ENCODE data around the gene SEPTIN5.
"Not testable (repeated sequence)": the region's sequence is repeated elsewhere in the genome, so short reads cannot be mapped to it uniquely, and the experiment has no call there.

SEPTIN5 gene

DNA sequence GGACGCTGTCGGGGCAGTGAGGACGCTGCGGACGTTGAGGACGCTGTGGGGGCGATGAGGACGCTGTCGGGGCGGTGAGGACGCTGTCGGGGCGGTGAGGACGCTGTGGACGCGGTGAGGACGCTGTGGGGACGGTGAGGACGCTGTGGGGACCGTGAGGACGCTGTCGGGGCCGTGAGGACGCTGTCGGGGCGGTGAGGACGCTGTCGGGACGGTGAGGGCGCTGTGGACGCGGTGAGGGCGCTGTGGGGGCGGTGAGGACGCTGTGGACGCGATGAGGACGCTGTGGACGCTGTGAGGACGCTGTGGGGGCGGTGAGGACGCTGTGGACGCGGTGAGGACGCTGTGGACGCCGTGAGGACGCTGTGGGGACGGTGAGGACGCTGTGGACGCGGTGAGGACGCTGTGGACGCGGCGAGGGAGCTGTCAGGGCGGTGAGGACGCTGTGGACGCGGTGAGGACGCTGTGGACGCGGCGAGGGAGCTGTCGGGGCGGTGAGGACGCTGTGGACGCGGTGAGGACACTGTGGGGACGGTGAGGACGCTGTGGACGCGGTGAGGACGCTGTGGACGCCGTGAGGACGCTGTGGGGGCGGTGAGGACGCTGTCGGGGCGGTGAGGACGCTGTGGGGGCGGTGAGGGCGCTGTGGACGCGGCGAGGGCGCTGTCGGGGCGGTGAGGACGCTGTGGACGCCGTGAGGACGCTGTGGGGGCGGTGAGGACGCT is 11.9 kb downstream of the SEPTIN5 start:
- not testable (repeated sequence) for H3K23ac ChIP-seq (ENCODE audit: low read length); H4K12ac ChIP-seq (ENCODE audit: low read depth, low read length); H3K18ac ChIP-seq (ENCODE audit: low read length); H3K27ac ChIP-seq (ENCODE audit: low read depth, low read length); H3K4me3 ChIP-seq (ENCODE audit: low read depth, low read length); H3K4ac ChIP-seq (ENCODE audit: low read depth, low read length); H3K4me2 ChIP-seq (ENCODE audit: low read length); H4K8ac ChIP-seq (ENCODE audit: low read depth, low read length); H3K79me1 ChIP-seq (ENCODE audit: low read length); H2BK120ac ChIP-seq (ENCODE audit: insufficient read depth, low read length, poor library complexity); H2BK12ac ChIP-seq (ENCODE audit: low read length); DNase-seq; H4K91ac ChIP-seq (ENCODE audit: low read depth, low read length); H3K36me3 ChIP-seq (ENCODE audit: control insufficient read depth in 1 of 2, insufficient read depth in 2 of 2, low read length in 2 of 2); H3K14ac ChIP-seq (ENCODE audit: low read length); H3K79me2 ChIP-seq (ENCODE audit: control insufficient read depth, insufficient read depth, low read length, poor library complexity); H2AFZ ChIP-seq (ENCODE audit: insufficient read depth, low read length, poor library complexity); H2AK5ac ChIP-seq (ENCODE audit: low read length); H2BK5ac ChIP-seq (ENCODE audit: low read depth, low read length, poor library complexity); H3K9ac ChIP-seq (ENCODE audit: low read length)
- peaks cover 67% of the 10 kb centered on the region for H3K27me3 ChIP-seq (ENCODE audit: insufficient read depth, low read length)
- WGBS (ENCODE audit: extremely low coverage, insufficient coverage, insufficient read length) = no CpG with 5 or more reads among the region's 96 CpGs
- peaks cover 15 to 20% of the 10 kb centered on the region in 2 experiments for H3K4me1 ChIP-seq (ENCODE audit: control insufficient read depth in 1 of 2, insufficient read depth in 2 of 2, low read length in 2 of 2)
- peaks cover 39% of the 10 kb centered on the region for H3K9me3 ChIP-seq (ENCODE audit: insufficient read depth, low read depth, low read length)

DNA sequence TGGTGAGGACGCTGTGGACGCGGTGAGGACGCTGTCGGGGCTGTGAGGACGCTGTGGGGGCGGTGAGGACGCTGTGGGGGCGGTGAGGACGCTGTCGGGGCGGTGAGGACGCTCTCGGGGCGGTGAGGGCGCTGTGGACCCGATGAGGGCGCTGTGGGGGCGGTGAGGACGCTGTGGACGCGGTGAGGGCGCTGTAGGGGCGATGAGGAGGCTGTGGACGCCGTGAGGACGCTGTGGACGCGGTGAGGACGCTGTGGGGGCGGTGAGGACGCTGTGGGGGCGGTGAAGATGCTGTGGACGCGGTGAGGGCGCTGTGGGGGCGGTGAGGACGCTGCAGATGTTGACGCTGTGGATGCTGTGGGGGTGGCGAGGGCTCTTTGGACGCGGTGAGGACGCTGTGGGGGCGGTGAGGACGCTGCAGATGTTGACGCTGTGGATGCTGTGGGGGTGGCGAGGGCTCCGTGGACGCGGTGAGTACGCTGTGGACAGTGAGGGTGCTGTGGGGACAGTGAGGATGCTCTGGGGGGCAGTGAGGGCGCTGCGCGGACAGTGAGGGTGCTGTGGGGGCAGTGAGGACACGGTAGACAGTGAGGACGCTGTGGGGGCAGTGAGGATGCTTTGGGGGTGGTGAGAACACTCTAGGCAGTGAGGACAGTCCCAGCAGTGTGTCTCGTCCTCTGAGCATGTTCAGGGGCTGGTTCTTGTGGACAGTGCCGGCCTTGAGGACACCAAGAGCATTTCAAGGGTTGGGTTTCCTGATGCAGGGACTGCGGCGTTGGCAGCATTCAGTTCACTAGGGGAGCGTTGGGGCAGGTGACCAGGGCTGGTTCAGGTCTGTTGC is 13.2 kb downstream of the SEPTIN5 start:
- no peak for DNase-seq
- Histone ChIP-seq H3K27me3 (ENCODE audit: insufficient read depth, low read length) (peaks cover 54% of the 10 kb centered on the region), H2BK12ac (ENCODE audit: low read length) (no peak overlapping the region), H3K23ac (ENCODE audit: low read length) (no peak overlapping the region), H3K36me3 (ENCODE audit: control insufficient read depth in 1 of 2, insufficient read depth in 2 of 2, low read length in 2 of 2) (no peaks in the 10 kb centered on the region), H3K79me2 (ENCODE audit: control insufficient read depth, insufficient read depth, low read length, poor library complexity) (no peaks in the 10 kb centered on the region), H2BK5ac (ENCODE audit: low read depth, low read length, poor library complexity) (no peak overlapping the region), H2AK5ac (ENCODE audit: low read length) (no peak overlapping the region), H3K4me1 (ENCODE audit: control insufficient read depth in 1 of 2, insufficient read depth in 2 of 2, low read length in 2 of 2) (peaks cover 15 to 20% of the 10 kb centered on the region in 2 experiments), H4K8ac (ENCODE audit: low read depth, low read length) (no peak overlapping the region), H4K91ac (ENCODE audit: low read depth, low read length) (no peak overlapping the region), H3K4me3 (ENCODE audit: low read depth, low read length) (no peak overlapping the region), H3K4ac (ENCODE audit: low read depth, low read length) (no peak overlapping the region), H3K18ac (ENCODE audit: low read length) (no peak overlapping the region), H3K9ac (ENCODE audit: low read length) (no peak overlapping the region), H4K12ac (ENCODE audit: low read depth, low read length) (no peak overlapping the region), H2AFZ (ENCODE audit: insufficient read depth, low read length, poor library complexity) (no peak overlapping the region), H2BK120ac (ENCODE audit: insufficient read depth, low read length, poor library complexity) (no peak overlapping the region), H3K79me1 (ENCODE audit: low read length) (no peaks in the 10 kb centered on the region), H3K4me2 (ENCODE audit: low read length) (no peak overlapping the region), H3K27ac (ENCODE audit: low read depth, low read length) (no peak overlapping the region), H3K14ac (ENCODE audit: low read length) (no peak overlapping the region), H3K9me3 (ENCODE audit: insufficient read depth, low read depth, low read length) (peaks cover 32% of the 10 kb centered on the region)
- WGBS (ENCODE audit: extremely low coverage, insufficient coverage, insufficient read length) = no CpG with 5 or more reads among the region's 61 CpGs

DNA sequence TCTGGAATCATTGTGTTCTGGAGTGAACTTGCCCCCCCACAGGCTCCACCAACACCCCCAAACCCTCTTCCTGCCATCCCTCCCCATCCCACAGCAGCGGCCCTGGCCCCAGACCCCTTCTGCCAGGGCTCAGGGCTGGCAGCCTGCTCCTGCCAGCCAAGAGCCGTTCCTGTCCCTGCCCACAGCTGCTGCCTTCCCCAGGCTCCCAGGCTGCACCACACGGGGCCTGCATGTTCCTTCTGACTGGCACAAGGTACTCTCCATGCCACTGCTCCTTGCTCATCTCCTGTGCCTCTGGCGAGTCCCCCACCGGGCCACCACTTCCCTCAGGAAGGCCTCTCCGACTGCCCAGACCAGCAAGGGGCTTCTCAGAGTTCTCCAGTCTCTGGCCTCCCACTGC is 14.0 kb downstream of the SEPTIN5 start:
- H2AFZ ChIP-seq (ENCODE audit: insufficient read depth, low read length, poor library complexity) = no peak overlapping the region
- no peaks in the 10 kb centered on the region for H3K79me2 ChIP-seq (ENCODE audit: control insufficient read depth, insufficient read depth, low read length, poor library complexity)
- H4K12ac ChIP-seq (ENCODE audit: low read depth, low read length) = no peak overlapping the region
- no peak overlapping the region for H3K27ac ChIP-seq (ENCODE audit: low read depth, low read length)
- H2BK120ac ChIP-seq (ENCODE audit: insufficient read depth, low read length, poor library complexity) = no peak overlapping the region
- no peak overlapping the region for H3K4ac ChIP-seq (ENCODE audit: low read depth, low read length)
- H3K36me3 ChIP-seq (ENCODE audit: control insufficient read depth in 1 of 2, insufficient read depth in 2 of 2, low read length in 2 of 2) = no peaks in the 10 kb centered on the region
- no peak overlapping the region for H3K23ac ChIP-seq (ENCODE audit: low read length)
- H3K4me1 ChIP-seq (ENCODE audit: control insufficient read depth in 1 of 2, insufficient read depth in 2 of 2, low read length in 2 of 2) = peaks cover 11 to 15% of the 10 kb centered on the region in 2 experiments
- H2AK5ac ChIP-seq (ENCODE audit: low read length) = no peak overlapping the region
- WGBS (ENCODE audit: extremely low coverage, insufficient coverage, insufficient read length) = no CpG with 5 or more reads among the region's 6 CpGs
- no peak overlapping the region for H3K14ac ChIP-seq (ENCODE audit: low read length)
- H3K9me3 ChIP-seq (ENCODE audit: insufficient read depth, low read depth, low read length) = peaks cover 30% of the 10 kb centered on the region
- H3K4me2 ChIP-seq (ENCODE audit: low read length) = no peak overlapping the region
- H4K91ac ChIP-seq (ENCODE audit: low read depth, low read length) = no peak overlapping the region
- no peak overlapping the region for H3K4me3 ChIP-seq (ENCODE audit: low read depth, low read length)
- H2BK12ac ChIP-seq (ENCODE audit: low read length) = no peak overlapping the region
- no peaks in the 10 kb centered on the region for H3K79me1 ChIP-seq (ENCODE audit: low read length)
- no peak overlapping the region for H3K9ac ChIP-seq (ENCODE audit: low read length)
- DNase-seq = no peak
- H2BK5ac ChIP-seq (ENCODE audit: low read depth, low read length, poor library complexity) = no peak overlapping the region
- H4K8ac ChIP-seq (ENCODE audit: low read depth, low read length) = no peak overlapping the region
- peaks cover 47% of the 10 kb centered on the region for H3K27me3 ChIP-seq (ENCODE audit: insufficient read depth, low read length)
- no peak overlapping the region for H3K18ac ChIP-seq (ENCODE audit: low read length)

DNA sequence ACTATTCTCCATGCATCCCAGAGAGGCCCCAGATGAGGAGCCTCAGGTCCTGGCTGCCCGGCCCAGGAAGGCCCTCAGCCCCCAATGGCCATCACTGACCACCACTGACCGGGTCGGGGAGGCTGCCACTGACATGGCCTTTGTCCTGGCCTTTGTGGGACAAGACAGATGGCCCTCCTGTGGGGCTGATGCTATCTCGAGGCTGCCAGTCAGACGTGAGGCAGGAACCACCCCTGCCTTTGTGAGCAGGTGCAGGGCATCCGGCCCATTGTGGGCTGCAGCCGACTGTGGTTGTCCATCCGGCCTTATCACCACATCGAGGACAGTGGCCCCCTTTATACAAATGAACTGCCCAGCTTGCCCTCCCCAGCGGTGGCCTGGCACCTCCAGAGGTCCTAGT is 14.5 kb downstream of the SEPTIN5 start:
- H3K9me3 ChIP-seq (ENCODE audit: insufficient read depth, low read depth, low read length) = peaks cover 30% of the 10 kb centered on the region
- H2BK120ac ChIP-seq (ENCODE audit: insufficient read depth, low read length, poor library complexity) = no peak overlapping the region
- no peaks in the 10 kb centered on the region for H3K79me2 ChIP-seq (ENCODE audit: control insufficient read depth, insufficient read depth, low read length, poor library complexity)
- no peaks in the 10 kb centered on the region for H3K79me1 ChIP-seq (ENCODE audit: low read length)
- DNase-seq = no peak
- H3K27ac ChIP-seq (ENCODE audit: low read depth, low read length) = no peak overlapping the region
- no peak overlapping the region for H3K4me3 ChIP-seq (ENCODE audit: low read depth, low read length)
- H2BK5ac ChIP-seq (ENCODE audit: low read depth, low read length, poor library complexity) = no peak overlapping the region
- H3K18ac ChIP-seq (ENCODE audit: low read length) = no peak overlapping the region
- no peak overlapping the region for H2BK12ac ChIP-seq (ENCODE audit: low read length)
- H3K23ac ChIP-seq (ENCODE audit: low read length) = no peak overlapping the region
- H2AK5ac ChIP-seq (ENCODE audit: low read length) = no peak overlapping the region
- peaks cover 7 to 10% of the 10 kb centered on the region in 2 experiments for H3K4me1 ChIP-seq (ENCODE audit: control insufficient read depth in 1 of 2, insufficient read depth in 2 of 2, low read length in 2 of 2)
- H4K12ac ChIP-seq (ENCODE audit: low read depth, low read length) = no peak overlapping the region
- no peak overlapping the region for H3K9ac ChIP-seq (ENCODE audit: low read length)
- peaks cover 41% of the 10 kb centered on the region for H3K27me3 ChIP-seq (ENCODE audit: insufficient read depth, low read length)
- no peaks in the 10 kb centered on the region for H3K36me3 ChIP-seq (ENCODE audit: control insufficient read depth in 1 of 2, insufficient read depth in 2 of 2, low read length in 2 of 2)
- H3K4me2 ChIP-seq (ENCODE audit: low read length) = no peak overlapping the region
- no peak overlapping the region for H3K4ac ChIP-seq (ENCODE audit: low read depth, low read length)
- no CpG with 5 or more reads among the region's 10 CpGs for WGBS (ENCODE audit: extremely low coverage, insufficient coverage, insufficient read length)
- H4K91ac ChIP-seq (ENCODE audit: low read depth, low read length) = no peak overlapping the region
- no peak overlapping the region for H3K14ac ChIP-seq (ENCODE audit: low read length)
- H4K8ac ChIP-seq (ENCODE audit: low read depth, low read length) = no peak overlapping the region
- no peak overlapping the region for H2AFZ ChIP-seq (ENCODE audit: insufficient read depth, low read length, poor library complexity)

All from trophoblast cell (in vitro differentiated cells and primary cell).